ENCODE data around the gene CAMK1D. TPM values are rescaled to one million over a fixed set of nuclear protein-coding genes. Genes with fewer than 3 reads are reported as not detected.
"Not testable (repeated sequence)": the region's sequence is repeated elsewhere in the genome, so short reads cannot be mapped to it uniquely, and the experiment has no call there.

CAMK1D gene
- total RNA-seq, 1 donor from 2014 or later = 1.8 TPM

GRCh38 chr10:12435348-12435747 lies 86.0 kb downstream of the CAMK1D start:
- Histone ChIP-seq H3K27me3 (ENCODE audit: control insufficient read depth, insufficient read depth, low read length) (peaks cover 7% of the 10 kb centered on the region), H3K4me3 (ENCODE audit: low read depth, low read length) (no peak overlapping the region), H3K36me3 (ENCODE audit: control insufficient read depth, insufficient read depth, low read length) (no peaks in the 10 kb centered on the region)
- FAIRE-seq = no peak
- no peak for TF ChIP-seq CTCF (IDR thresholded peaks at IDR 0.05; ENCODE audit: insufficient read depth, low read length, severe bottlenecking)
- no peak for DNase-seq (ENCODE audit: low read depth)

GRCh38 chr10:12438919-12439692 lies 89.8 kb downstream of the CAMK1D start:
- FAIRE-seq (no peak), DNase-seq (ENCODE audit: low read depth) (no peak)
- no peaks in the 10 kb centered on the region for H3K36me3 ChIP-seq (ENCODE audit: control insufficient read depth, insufficient read depth, low read length)
- no peaks in the 10 kb centered on the region for H3K27me3 ChIP-seq (ENCODE audit: control insufficient read depth, insufficient read depth, low read length)
- TF ChIP-seq CTCF (IDR thresholded peaks at IDR 0.05; ENCODE audit: insufficient read depth, low read length, severe bottlenecking) = no peak
- H3K4me3 ChIP-seq (ENCODE audit: low read depth, low read length) = no peak overlapping the region

GRCh38 chr10:12439767-12440166 lies 90.4 kb downstream of the CAMK1D start:
- FAIRE-seq; DNase-seq (ENCODE audit: low read depth); H3K27me3 ChIP-seq (ENCODE audit: control insufficient read depth, insufficient read depth, low read length); H3K36me3 ChIP-seq (ENCODE audit: control insufficient read depth, insufficient read depth, low read length); H3K4me3 ChIP-seq (ENCODE audit: low read depth, low read length): not testable (repeated sequence)

- DNase-seq (ENCODE audit: low read depth) = no peak
- FAIRE-seq = no peak
- no peak overlapping the region for H3K4me3 ChIP-seq (ENCODE audit: low read depth, low read length)
- no peaks in the 10 kb centered on the region for H3K36me3 ChIP-seq (ENCODE audit: control insufficient read depth, insufficient read depth, low read length)
- no peaks in the 10 kb centered on the region for H3K27me3 ChIP-seq (ENCODE audit: control insufficient read depth, insufficient read depth, low read length)
- no peak for TF ChIP-seq CTCF (IDR thresholded peaks at IDR 0.05; ENCODE audit: insufficient read depth, low read length, severe bottlenecking)
Measured at GRCh38 chr10:12443026-12443425, 93.7 kb downstream of the CAMK1D start.

GRCh38 chr10:12444981-12445700 lies 95.8 kb downstream of the CAMK1D start:
- Histone ChIP-seq H3K36me3 (ENCODE audit: control insufficient read depth, insufficient read depth, low read length) (no peaks in the 10 kb centered on the region), H3K4me3 (ENCODE audit: low read depth, low read length) (no peak overlapping the region), H3K27me3 (ENCODE audit: control insufficient read depth, insufficient read depth, low read length) (no peaks in the 10 kb centered on the region)
- DNase-seq (ENCODE audit: low read depth) = no peak
- no peak for FAIRE-seq
- no peak for TF ChIP-seq CTCF (IDR thresholded peaks at IDR 0.05; ENCODE audit: insufficient read depth, low read length, severe bottlenecking)

GRCh38 chr10:12445701-12446334 lies 96.5 kb downstream of the CAMK1D start:
- no peaks in the 10 kb centered on the region for H3K27me3 ChIP-seq (ENCODE audit: control insufficient read depth, insufficient read depth, low read length)
- no peaks in the 10 kb centered on the region for H3K36me3 ChIP-seq (ENCODE audit: control insufficient read depth, insufficient read depth, low read length)
- DNase-seq (ENCODE audit: low read depth) = peak; percentile 60
- no peak overlapping the region for H3K4me3 ChIP-seq (ENCODE audit: low read depth, low read length)
- FAIRE-seq = no peak
- TF ChIP-seq CTCF (IDR thresholded peaks at IDR 0.05; ENCODE audit: insufficient read depth, low read length, severe bottlenecking) = no peak

Measured in bronchial epithelial cell (primary cell).